Loucy (cell line): ENCODE measurements around the gene ABTB2.

Experiments
- EZH2phosphoT487 ChIP-seq: fragments of 200-600 bp; IDR thresholded peaks from 2 replicates; pipeline ENCODE4 v1.6.1; 2018; ENCODE audit warnings: antibody characterized with exemption, mild to moderate bottlenecking, moderate library complexity, borderline replicate concordance
- TF ChIP-seq, protein P1 (sequence below): fragments of 200-600 bp; sonication (generic); conservative IDR thresholded peaks from 2 replicates; pipeline ENCODE4 v1.5.1; 2014; ENCODE audit warnings: mild to moderate bottlenecking, antibody characterized with exemption, low read length

DNA sequence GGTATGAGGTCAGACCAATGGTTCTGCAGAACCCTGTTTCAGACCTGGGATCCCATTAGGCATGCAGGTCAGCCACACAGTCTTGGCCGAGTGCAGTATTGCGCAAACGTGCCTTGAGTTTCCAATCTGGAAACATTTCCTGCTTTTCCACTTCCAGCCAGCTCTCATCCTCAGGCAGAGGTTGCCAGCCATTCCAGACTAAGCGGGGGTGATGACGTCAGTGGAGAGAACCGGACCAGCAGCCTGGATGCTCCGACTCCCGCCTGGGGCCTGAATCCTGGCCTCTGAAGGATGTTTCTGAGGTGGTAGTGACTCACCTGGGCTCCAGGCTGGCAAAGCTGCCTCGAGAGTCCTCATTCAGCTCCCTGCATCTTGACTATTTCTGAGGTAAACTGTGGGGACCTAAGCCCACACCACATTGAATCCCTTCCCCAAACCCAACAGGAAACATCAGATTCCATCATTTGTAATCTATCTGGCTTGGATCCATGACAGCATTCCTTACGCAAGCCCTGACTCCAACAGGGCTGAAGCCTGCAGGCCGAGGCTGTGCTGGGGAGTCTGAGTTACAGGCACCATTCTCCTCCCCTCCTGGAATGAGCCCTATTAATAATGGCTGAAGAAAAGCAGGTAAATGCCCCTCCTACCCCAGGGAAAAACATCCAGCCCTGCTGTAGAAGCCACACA is 83.0 kb downstream of the ABTB2 start:
- TF ChIP-seq, protein P1, sequence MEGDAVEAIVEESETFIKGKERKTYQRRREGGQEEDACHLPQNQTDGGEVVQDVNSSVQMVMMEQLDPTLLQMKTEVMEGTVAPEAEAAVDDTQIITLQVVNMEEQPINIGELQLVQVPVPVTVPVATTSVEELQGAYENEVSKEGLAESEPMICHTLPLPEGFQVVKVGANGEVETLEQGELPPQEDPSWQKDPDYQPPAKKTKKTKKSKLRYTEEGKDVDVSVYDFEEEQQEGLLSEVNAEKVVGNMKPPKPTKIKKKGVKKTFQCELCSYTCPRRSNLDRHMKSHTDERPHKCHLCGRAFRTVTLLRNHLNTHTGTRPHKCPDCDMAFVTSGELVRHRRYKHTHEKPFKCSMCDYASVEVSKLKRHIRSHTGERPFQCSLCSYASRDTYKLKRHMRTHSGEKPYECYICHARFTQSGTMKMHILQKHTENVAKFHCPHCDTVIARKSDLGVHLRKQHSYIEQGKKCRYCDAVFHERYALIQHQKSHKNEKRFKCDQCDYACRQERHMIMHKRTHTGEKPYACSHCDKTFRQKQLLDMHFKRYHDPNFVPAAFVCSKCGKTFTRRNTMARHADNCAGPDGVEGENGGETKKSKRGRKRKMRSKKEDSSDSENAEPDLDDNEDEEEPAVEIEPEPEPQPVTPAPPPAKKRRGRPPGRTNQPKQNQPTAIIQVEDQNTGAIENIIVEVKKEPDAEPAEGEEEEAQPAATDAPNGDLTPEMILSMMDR, result no peak
- TF ChIP-seq EZH2phosphoT487, result no peak
